K562 (cell line): ENCODE data around the gene SLC43A2. TPM values are rescaled to one million over a fixed set of nuclear protein-coding genes. Genes with fewer than 3 reads are reported as not detected.

Experiments
- ATF1 ChIP-seq, 2 experiments: fragments of 450-650 bp in 1 of 2; IDR thresholded peaks; 2 replicates each; pipeline ENCODE4 v1.6.1; 2016; ENCODE audit warnings: missing compliant biosample characterization in 1 of 2, missing genetic modification characterization in 1 of 2
- CBFA2T2 ChIP-seq: fragments of 450-650 bp; conservative IDR thresholded peaks from 2 replicates; pipeline ENCODE4 v1.6.1; 2017; ENCODE audit warnings: mild to moderate bottlenecking
- CBX3 ChIP-seq, 2 experiments: IDR thresholded peaks; 1 replicate in 1 of 2; 2 replicates in 1 of 2; pipeline ENCODE4 v1.6.1; 2012; ENCODE audit warnings: inconsistent platforms in 2 of 2, low read length in 2 of 2, borderline replicate concordance in 1 of 2, control low read depth in 1 of 2
- CREM ChIP-seq: IDR thresholded peaks from 2 replicates; pipeline ENCODE4 v1.6.1; 2014; ENCODE audit warnings: antibody characterized with exemption, low read depth
- ESRRB ChIP-seq: fragments of 250-450 bp; sonication (Bioruptor Pico); IDR thresholded peaks from 2 replicates; pipeline ENCODE4 v1.5.0; 2020; ENCODE audit warnings: mild to moderate bottlenecking, moderate library complexity, borderline replicate concordance
- GABPA ChIP-seq: fragments of 200-800 bp; sonication (Bioruptor generic); conservative IDR thresholded peaks from 2 replicates; pipeline ENCODE4 v1.6.1; 2016; ENCODE audit warnings: low read depth, missing genetic modification characterization, missing compliant biosample characterization
- MNT ChIP-seq, 2 experiments: fragments of 450-650 bp; conservative IDR thresholded peaks; 2 replicates each; pipeline ENCODE4 v1.6.1; 2017; ENCODE audit warnings: mild to moderate bottlenecking in 2 of 2, moderate library complexity in 2 of 2
- NFE2 ChIP-seq: IDR thresholded peaks from 2 replicates; pipeline ENCODE4 v1.6.1; 2014; ENCODE audit warnings: antibody characterized with exemption, low read depth
- PKNOX1 ChIP-seq: fragments of 450-650 bp; IDR thresholded peaks from 2 replicates; pipeline ENCODE4 v1.6.1; 2016
- POLR3A ChIP-seq: IDR thresholded peaks from 2 replicates; pipeline ENCODE4 v1.6.1; 2011; ENCODE audit warnings: borderline replicate concordance, mild to moderate bottlenecking, moderate library complexity; ENCODE audit not compliant: insufficient read length, insufficient read depth; ENCODE audit errors: extremely low read depth
- PTBP1 ChIP-seq: fragments of 200-400 bp; formaldehyde crosslinking; IDR thresholded peaks from 2 replicates; pipeline ENCODE4 v1.6.1; 2017; ENCODE audit warnings: low read depth, low read length
- RBBP5 ChIP-seq: fragments of 200-600 bp; sonication (generic); IDR thresholded peaks from 2 replicates; pipeline ENCODE4 v1.6.1; 2012; ENCODE audit warnings: borderline replicate concordance, mild to moderate bottlenecking, low read length, control low read depth, inconsistent platforms; ENCODE audit not compliant: insufficient read depth, poor library complexity, severe bottlenecking
- SFPQ ChIP-seq: fragments of 200-400 bp; formaldehyde crosslinking; IDR thresholded peaks from 2 replicates; pipeline ENCODE4 v1.6.1; 2017; ENCODE audit warnings: mild to moderate bottlenecking, low read depth, low read length, moderate library complexity
- SMAD1 ChIP-seq: fragments of 150-350 bp; IDR thresholded peaks from 2 replicates; pipeline ENCODE4 v1.6.1; 2014; ENCODE audit warnings: low read length, low read depth; ENCODE audit not compliant: partially characterized antibody
- SOX6 ChIP-seq: fragments of 450-650 bp; IDR thresholded peaks from 2 replicates; pipeline ENCODE4 v1.6.1; 2014; ENCODE audit warnings: mild to moderate bottlenecking
- TAF1 ChIP-seq: IDR thresholded peaks from 2 replicates; pipeline ENCODE4 v1.6.1; 2011; ENCODE audit warnings: mild to moderate bottlenecking, low read length, moderate library complexity; ENCODE audit not compliant: insufficient read depth, control insufficient read depth, severe bottlenecking; ENCODE audit errors: extremely low read depth
- TCF3 ChIP-seq: sonication (generic); formaldehyde crosslinking; IDR thresholded peaks from 2 replicates; pipeline ENCODE4 v1.4.0; 2020; ENCODE audit warnings: mild to moderate bottlenecking, missing genetic modification reagents
- TCF7L2 ChIP-seq: fragments of 150-350 bp; IDR thresholded peaks from 2 replicates; pipeline ENCODE4 v1.6.1; 2016; ENCODE audit warnings: low read depth, mild to moderate bottlenecking, low read length, moderate library complexity
- ZBTB33 ChIP-seq: sonication (generic); formaldehyde crosslinking; IDR thresholded peaks from 2 replicates; pipeline ENCODE4 v1.8.1; 2023; ENCODE audit warnings: mild to moderate bottlenecking, missing genetic modification reagents
- polyA plus RNA-seq, 8 experiments: library from polyadenylated mRNA; depleted of rRNA in 4 of 8; stranded (reverse) in 5 of 8; unstranded in 3 of 8; fragments of >200 nt; fragmentation: Nextera tagmentation in 2 of 8; fragmentation: Illumina TruSeq in 1 of 8; extraction: Ambion mirVana in 2 of 8; extraction: Trizol in 1 of 8; gene quantifications; 2 replicates each; pipeline versions ENCODE4 v1.2.1 to v1.2.3, GENCODE V29; 2011 to 2014; ENCODE audit warnings: inconsistent platforms in 1 of 8, missing spikeins in 1 of 8
- total RNA-seq, 7 experiments: library from RNA; depleted of rRNA in 6 of 7; stranded (reverse); fragments of >200 nt in 6 of 7; fragmentation: Illumina TruSeq in 2 of 7; extraction: Trizol in 2 of 7; gene quantifications; 2 replicates each; pipeline versions ENCODE4 v1.2.1 to v1.2.3, GENCODE V29; 2011 to 2021; ENCODE audit warnings: low replicate concordance in 1 of 7

The SLC43A2 gene
- total and polyA plus RNA-seq, 9 of the 15 experiments (the other 6 are each of a cell fraction or from before 2014, with no cell fraction given) = 0.03 to 10.2 (median 3.6) TPM

- no peak for TF ChIP-seq ATF1 (CRISPR knock-in tag; IDR thresholded peaks at IDR 0.05)
- peak; percentile 31; the same call in 1 of the 2 replicates for TF ChIP-seq ATF1 (tag; IDR thresholded peaks at IDR 0.05)
- peak; percentile 62 for TF ChIP-seq PKNOX1
- peak; percentile 73 for TF ChIP-seq TCF3 (CRISPR knock-in tag)
- TF ChIP-seq MNT (conservative IDR thresholded peaks at IDR 0.05) = peak in 1 of 2 experiments; percentile 37; a peak in 2 of 4 replicates
- no peak for TF ChIP-seq TCF7L2
- 0 out of 2 replicates have a peak, but pooled peaks have one; percentile 1 for TF ChIP-seq NFE2
- TF ChIP-seq SFPQ = no peak
- 0 out of 2 replicates have a peak, but pooled peaks have one; percentile 11 for TF ChIP-seq SOX6
- peak in 1 of 2 experiments; percentile 56; a peak in 1 of 3 replicates for TF ChIP-seq CBX3 (IDR thresholded peaks at IDR 0.05; ENCODE audit: borderline replicate concordance in 1 of 2, low read length in 2 of 2)
- TF ChIP-seq TAF1 = peak; percentile 29
- TF ChIP-seq PTBP1 = 0 out of 2 replicates have a peak, but pooled peaks have one; percentile 30
- TF ChIP-seq RBBP5 = peak; percentile 53
- TF ChIP-seq POLR3A = no peak
- no peak for TF ChIP-seq SMAD1
- 0 out of 2 replicates have a peak, but pooled peaks have one; percentile 34 for TF ChIP-seq ZBTB33 (CRISPR knock-in tag)
- no peak for TF ChIP-seq GABPA (tag)
- peak; percentile 32; the same call in 1 of the 2 replicates for TF ChIP-seq CREM
- peak; percentile 65 for TF ChIP-seq CBFA2T2
- TF ChIP-seq ESRRB (CRISPR knock-in tag) = no peak
Measured at GRCh38 chr17:1563786-1564613, 64.6 kb downstream of the SLC43A2 start (continued).
